Endothelial cell of umbilical vein (primary cell): ENCODE results near the gene PTGER2. TPM values are rescaled to one million over a fixed set of nuclear protein-coding genes. Genes with fewer than 3 reads are reported as not detected.

Experiments
- BruUV-seq: library from RNA; stranded (reverse); fragments of 400-500 nt; replicated peaks from 2 replicates; lab custom pipeline; 2021; lab: Mats Ljungman, UMichigan
- CTCF ChIA-PET: fragments of 300-600, 350-600 bp; sonication (Branson Sonifier 250); formaldehyde crosslinking; loops from one replicate; lab custom pipeline; 2021; ENCODE audit warnings: antibody characterized with exemption, inconsistent platforms; lab: Charles Lee
- POLR2A ChIA-PET: fragments of 300-600, 350-600 bp; sonication (Branson Sonifier 250); formaldehyde crosslinking; loops from one replicate; lab custom pipeline; 2021; ENCODE audit warnings: antibody characterized with exemption, inconsistent platforms; lab: Charles Lee
- DNase-seq: peaks from one replicate; pipeline ENCODE4 v3.0.0-alpha.2; 2011; ENCODE audit warnings: low read depth, low spot score
- FAIRE-seq: peaks from 2 replicates; lab custom pipeline; 2011; peaks lifted over from hg19 to GRCh38; lab: Jason Lieb, UNC
- H2AFZ ChIP-seq: 2 replicates; pipeline ENCODE4 v1.6.0; 2012; ENCODE audit warnings: low read depth, low read length, control low read depth, inconsistent platforms
- H3K27ac ChIP-seq: 2 replicates; pipeline ENCODE4 v1.5.1; 2011; ENCODE audit warnings: low read depth, mild to moderate bottlenecking, control low read depth, low read length, moderate library complexity; ENCODE audit not compliant: insufficient read depth
- H3K27me3 ChIP-seq, 2 experiments: 2 replicates each; pipeline versions ENCODE4 v1.6.0 to v1.6.1; 2011; ENCODE audit warnings: low read length in 2 of 2, mixed read lengths in 1 of 2; ENCODE audit not compliant: control insufficient read depth in 2 of 2, insufficient read depth in 2 of 2
- H3K36me3 ChIP-seq, 2 experiments: 2 replicates in 1 of 2; 3 replicates in 1 of 2; pipeline ENCODE4 v1.5.1; 2011; ENCODE audit warnings: low read length in 2 of 2, mild to moderate bottlenecking in 1 of 2, moderate library complexity in 1 of 2; ENCODE audit not compliant: control insufficient read depth in 2 of 2, insufficient read depth in 2 of 2; ENCODE audit errors: extremely low read depth in 1 of 2
- H3K4me1 ChIP-seq: 3 replicates; pipeline ENCODE4 v1.5.1; 2011; ENCODE audit warnings: mild to moderate bottlenecking, low read length; ENCODE audit not compliant: control insufficient read depth, insufficient read depth; ENCODE audit errors: extremely low read depth
- H3K4me2 ChIP-seq: 2 replicates; pipeline ENCODE4 v1.6.1; 2011; ENCODE audit warnings: low read length, control low read depth, mixed read lengths; ENCODE audit not compliant: insufficient read depth
- H3K4me3 ChIP-seq, 3 experiments: fragments of 200-600 bp in 1 of 3; sonication (generic), shearing (Covaris generic) in 1 of 3; replicated peaks in 1 of 3; 2 replicates each; pipeline ENCODE4 v1.5.1; 2011 to 2016; ENCODE audit warnings: control low read depth in 3 of 3, low read length in 3 of 3, mild to moderate bottlenecking in 2 of 3, inconsistent platforms in 1 of 3, low read depth in 1 of 3, moderate library complexity in 1 of 3; ENCODE audit not compliant: insufficient read depth in 1 of 3
- H3K79me2 ChIP-seq: 2 replicates; pipeline ENCODE4 v1.6.0; 2012; ENCODE audit warnings: low read length, inconsistent platforms; ENCODE audit not compliant: control insufficient read depth, insufficient read depth
- H3K9ac ChIP-seq: replicated peaks from 2 replicates; pipeline ENCODE3; 2011; ENCODE audit warnings: low read length, control low read depth; ENCODE audit not compliant: insufficient read depth; ENCODE audit errors: extremely low read depth
- H3K9me1 ChIP-seq: replicated peaks from 3 replicates; pipeline ENCODE4 v1.6.0; 2011; ENCODE audit warnings: mild to moderate bottlenecking, low read length; ENCODE audit not compliant: control insufficient read depth, insufficient read depth; ENCODE audit errors: extremely low read depth
- H3K9me3 ChIP-seq: replicated peaks from 2 replicates; pipeline ENCODE4 v1.5.1; 2012; ENCODE audit warnings: low read length, inconsistent platforms; ENCODE audit not compliant: control insufficient read depth, insufficient read depth
- H4K20me1 ChIP-seq: replicated peaks from 2 replicates; pipeline ENCODE3; 2011; ENCODE audit warnings: mild to moderate bottlenecking, low read length; ENCODE audit not compliant: control insufficient read depth, insufficient read depth; ENCODE audit errors: extremely low read depth
- EZH2 ChIP-seq: IDR thresholded peaks from 2 replicates; pipeline ENCODE4 v1.6.1; 2012; ENCODE audit warnings: borderline replicate concordance, low read depth, mild to moderate bottlenecking, moderate library complexity, low read length, inconsistent platforms; ENCODE audit not compliant: severe bottlenecking
- FOS ChIP-seq: IDR thresholded peaks from 2 replicates; pipeline ENCODE4 v1.6.1; 2011; ENCODE audit warnings: mild to moderate bottlenecking, low read length, moderate library complexity, borderline replicate concordance; ENCODE audit not compliant: insufficient read depth
- GATA2 ChIP-seq: IDR thresholded peaks from 2 replicates; pipeline ENCODE4 v1.7.0; 2011; ENCODE audit warnings: low read depth, mild to moderate bottlenecking, moderate library complexity, mixed read lengths, low read length; ENCODE audit not compliant: insufficient read length, insufficient read depth
- JUN ChIP-seq: IDR thresholded peaks from 2 replicates; pipeline ENCODE4 v1.6.1; 2011; ENCODE audit warnings: borderline replicate concordance, low read depth; ENCODE audit not compliant: insufficient read length, insufficient read depth
- MYC ChIP-seq: IDR thresholded peaks from one replicate; pipeline ENCODE4 v1.6.1; 2011; ENCODE audit warnings: mild to moderate bottlenecking, low read depth, low read length
- POLR2A ChIP-seq: IDR thresholded peaks from 2 replicates; pipeline ENCODE4 v1.6.1; 2012; ENCODE audit warnings: low read depth, mild to moderate bottlenecking, control low read depth, low read length
- POLR2AphosphoS5 ChIP-seq: IDR thresholded peaks from 2 replicates; pipeline ENCODE4 v1.6.1; 2012; ENCODE audit warnings: low read depth, mild to moderate bottlenecking, control low read depth, low read length, moderate library complexity; ENCODE audit not compliant: insufficient read depth
- dilution Hi-C: fragments of 300-500 bp; cut with MboI; formaldehyde crosslinking; loops from one replicate; pipeline ENCODE4 v1.15.0; 2019; ENCODE audit warnings: low sequenced_read_pairs; ENCODE audit not compliant: extremely low pct_ligation_motif_present
- intact Hi-C: fragments of 100-400 bp; cut with micrococcal nuclease; formaldehyde crosslinking; loops from one replicate; pipeline ENCODE4 v1.10.0; 2022
- polyA plus RNA-seq, 4 experiments: library from polyadenylated mRNA; depleted of rRNA in 3 of 4; stranded (reverse) in 3 of 4; unstranded in 1 of 4; fragments of >200 nt; gene quantifications; 2 replicates each; pipeline versions ENCODE4 v1.2.1 to v1.2.3, GENCODE V29; 2011 to 2012; ENCODE audit warnings: missing spikeins in 1 of 4
- total RNA-seq: library from RNA; stranded (reverse); gene quantifications from 2 replicates; pipeline ENCODE4 v1.2.3, GENCODE V29; 2021
- TF ChIP-seq, protein P1 (sequence below): IDR thresholded peaks from 2 replicates; pipeline ENCODE4 v1.6.1; 2011; ENCODE audit not compliant: insufficient read depth, insufficient read length
- TF ChIP-seq, protein P2 (sequence below), 2 donors: IDR thresholded peaks; 1 replicate in 1 of 2; 2 replicates in 1 of 2; pipeline ENCODE4 v1.5.1; 2011; ENCODE audit warnings: low read length in 2 of 2, mild to moderate bottlenecking in 2 of 2, moderate library complexity in 2 of 2, control low read depth in 1 of 2, inconsistent platforms in 1 of 2, low read depth in 1 of 2; ENCODE audit not compliant: insufficient read depth in 1 of 2; ENCODE audit errors: extremely low read depth in 1 of 2

PTGER2 gene
- total and polyA plus RNA-seq, 2 donors (not counting 3 experiments of a cell fraction or from before 2014, with no cell fraction given) = not detected

GRCh38 chr14:52325126-52325525 lies 11.0 kb downstream of the PTGER2 start:
- BruUV-seq = no TSS peak
- H3K4me3 ChIP-seq = no peak overlapping the region
- H3K36me3 ChIP-seq = no peaks in the 10 kb centered on the region
- TF ChIP-seq MYC = no peak
- TF ChIP-seq POLR2A = no peak
- no peak for TF ChIP-seq JUN
- TF ChIP-seq POLR2AphosphoS5 = no peak
- TF ChIP-seq FOS = no peak
- TF ChIP-seq EZH2 = no peak
- TF ChIP-seq, protein P1, sequence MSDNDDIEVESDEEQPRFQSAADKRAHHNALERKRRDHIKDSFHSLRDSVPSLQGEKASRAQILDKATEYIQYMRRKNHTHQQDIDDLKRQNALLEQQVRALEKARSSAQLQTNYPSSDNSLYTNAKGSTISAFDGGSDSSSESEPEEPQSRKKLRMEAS = no peak
- no peak for TF ChIP-seq GATA2
- TF ChIP-seq, protein P2, sequence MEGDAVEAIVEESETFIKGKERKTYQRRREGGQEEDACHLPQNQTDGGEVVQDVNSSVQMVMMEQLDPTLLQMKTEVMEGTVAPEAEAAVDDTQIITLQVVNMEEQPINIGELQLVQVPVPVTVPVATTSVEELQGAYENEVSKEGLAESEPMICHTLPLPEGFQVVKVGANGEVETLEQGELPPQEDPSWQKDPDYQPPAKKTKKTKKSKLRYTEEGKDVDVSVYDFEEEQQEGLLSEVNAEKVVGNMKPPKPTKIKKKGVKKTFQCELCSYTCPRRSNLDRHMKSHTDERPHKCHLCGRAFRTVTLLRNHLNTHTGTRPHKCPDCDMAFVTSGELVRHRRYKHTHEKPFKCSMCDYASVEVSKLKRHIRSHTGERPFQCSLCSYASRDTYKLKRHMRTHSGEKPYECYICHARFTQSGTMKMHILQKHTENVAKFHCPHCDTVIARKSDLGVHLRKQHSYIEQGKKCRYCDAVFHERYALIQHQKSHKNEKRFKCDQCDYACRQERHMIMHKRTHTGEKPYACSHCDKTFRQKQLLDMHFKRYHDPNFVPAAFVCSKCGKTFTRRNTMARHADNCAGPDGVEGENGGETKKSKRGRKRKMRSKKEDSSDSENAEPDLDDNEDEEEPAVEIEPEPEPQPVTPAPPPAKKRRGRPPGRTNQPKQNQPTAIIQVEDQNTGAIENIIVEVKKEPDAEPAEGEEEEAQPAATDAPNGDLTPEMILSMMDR (IDR thresholded peaks at IDR 0.05; ENCODE audit: extremely low read depth in 1 of 2, insufficient read depth in 1 of 2, low read depth in 1 of 2, low read length in 2 of 2) = no peak
- H3K9me3 ChIP-seq = no peaks in the 10 kb centered on the region
- FAIRE-seq = no peak
- dilution Hi-C loops = no loop called here
- no peak for DNase-seq
- H3K9ac ChIP-seq = no peak overlapping the region
- H3K27me3 ChIP-seq = peaks cover 3 to 8% of the 10 kb centered on the region in 2 experiments
- no peaks in the 10 kb centered on the region for H3K9me1 ChIP-seq
- H4K20me1 ChIP-seq = no peaks in the 10 kb centered on the region
- ChIA-PET CTCF (no interaction called here), POLR2A (no interaction called here)
- no peak overlapping the region for H2AFZ ChIP-seq
- H3K4me2 ChIP-seq = no peak overlapping the region
- no peak overlapping the region for H3K27ac ChIP-seq
- intact Hi-C loops = no loop called here
- no peaks in the 10 kb centered on the region for H3K79me2 ChIP-seq
- no peaks in the 10 kb centered on the region for H3K4me1 ChIP-seq
